PC-3 (cell line): ENCODE measurements around the gene TESK2.

Experiments used
- EZH2 ChIP-seq: fragments of 300-600 bp; sonication (generic); IDR thresholded peaks from one replicate; pipeline ENCODE4 v1.6.1; 2017; ENCODE audit warnings: antibody characterized with exemption, mild to moderate bottlenecking, low read length; ENCODE audit not compliant: unreplicated experiment
- TF ChIP-seq, protein P1 (sequence below): fragments of 300-600 bp; sonication (generic); conservative IDR thresholded peaks from 2 replicates; pipeline ENCODE4 v1.5.1; 2017; ENCODE audit warnings: antibody characterized with exemption, low read depth, mild to moderate bottlenecking, low read length

GRCh38 chr1:45530632-45531135, 39.7 kb upstream of the TESK2 start:
- TF ChIP-seq, protein P1, sequence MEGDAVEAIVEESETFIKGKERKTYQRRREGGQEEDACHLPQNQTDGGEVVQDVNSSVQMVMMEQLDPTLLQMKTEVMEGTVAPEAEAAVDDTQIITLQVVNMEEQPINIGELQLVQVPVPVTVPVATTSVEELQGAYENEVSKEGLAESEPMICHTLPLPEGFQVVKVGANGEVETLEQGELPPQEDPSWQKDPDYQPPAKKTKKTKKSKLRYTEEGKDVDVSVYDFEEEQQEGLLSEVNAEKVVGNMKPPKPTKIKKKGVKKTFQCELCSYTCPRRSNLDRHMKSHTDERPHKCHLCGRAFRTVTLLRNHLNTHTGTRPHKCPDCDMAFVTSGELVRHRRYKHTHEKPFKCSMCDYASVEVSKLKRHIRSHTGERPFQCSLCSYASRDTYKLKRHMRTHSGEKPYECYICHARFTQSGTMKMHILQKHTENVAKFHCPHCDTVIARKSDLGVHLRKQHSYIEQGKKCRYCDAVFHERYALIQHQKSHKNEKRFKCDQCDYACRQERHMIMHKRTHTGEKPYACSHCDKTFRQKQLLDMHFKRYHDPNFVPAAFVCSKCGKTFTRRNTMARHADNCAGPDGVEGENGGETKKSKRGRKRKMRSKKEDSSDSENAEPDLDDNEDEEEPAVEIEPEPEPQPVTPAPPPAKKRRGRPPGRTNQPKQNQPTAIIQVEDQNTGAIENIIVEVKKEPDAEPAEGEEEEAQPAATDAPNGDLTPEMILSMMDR, result no peak
- no peak for TF ChIP-seq EZH2
